ENCODE data around the gene MAP6.

MAP6 gene

GRCh38 chr11:75558939-75559843 is 109.6 kb downstream of the MAP6 start:
- Histone ChIP-seq H3K27me3 (ENCODE audit: control insufficient read depth in 2 of 2, insufficient read depth in 2 of 2, low read length in 2 of 2) (no peaks in the 10 kb centered on the region), H3K27ac (ENCODE audit: low read depth in 2 of 2, low read length in 2 of 2) (peak overlapping the region; percentile 74 to 86), H3K9me3 (ENCODE audit: control insufficient read depth in 2 of 2, low read length in 2 of 2) (no peaks in the 10 kb centered on the region), H3K4me3 (ENCODE audit: low read length in 2 of 2) (peak overlapping the region in 1 of 2 donors; percentile 39), H3K4me1 (ENCODE audit: control insufficient read depth in 2 of 2, insufficient read depth in 2 of 2, low read length in 2 of 2) (peaks cover 37 to 40% of the 10 kb centered on the region in 2 donors), H3K36me3 (ENCODE audit: control insufficient read depth in 2 of 2, insufficient read depth in 2 of 2, low read length in 2 of 2) (no peaks in the 10 kb centered on the region), H3K9ac (ENCODE audit: low read depth in 1 of 2, low read length in 2 of 2) (no peak overlapping the region)

GRCh38 chr11:75557666-75558494 is 111.0 kb downstream of the MAP6 start:
- Histone ChIP-seq H3K27ac (ENCODE audit: low read depth in 2 of 2, low read length in 2 of 2) (peak overlapping the region; percentile 74 to 86), H3K27me3 (ENCODE audit: control insufficient read depth in 2 of 2, insufficient read depth in 2 of 2, low read length in 2 of 2) (no peaks in the 10 kb centered on the region), H3K36me3 (ENCODE audit: control insufficient read depth in 2 of 2, insufficient read depth in 2 of 2, low read length in 2 of 2) (no peaks in the 10 kb centered on the region), H3K4me3 (ENCODE audit: low read length in 2 of 2) (no peak overlapping the region), H3K9ac (ENCODE audit: low read depth in 1 of 2, low read length in 2 of 2) (no peak overlapping the region), H3K9me3 (ENCODE audit: control insufficient read depth in 2 of 2, low read length in 2 of 2) (no peaks in the 10 kb centered on the region), H3K4me1 (ENCODE audit: control insufficient read depth in 2 of 2, insufficient read depth in 2 of 2, low read length in 2 of 2) (peaks cover 34 to 39% of the 10 kb centered on the region in 2 donors)

- Histone ChIP-seq H3K27me3 (ENCODE audit: control insufficient read depth in 2 of 2, insufficient read depth in 2 of 2, low read length in 2 of 2) (no peaks in the 10 kb centered on the region), H3K9me3 (ENCODE audit: control insufficient read depth in 2 of 2, low read length in 2 of 2) (no peaks in the 10 kb centered on the region), H3K36me3 (ENCODE audit: control insufficient read depth in 2 of 2, insufficient read depth in 2 of 2, low read length in 2 of 2) (no peaks in the 10 kb centered on the region), H3K4me1 (ENCODE audit: control insufficient read depth in 2 of 2, insufficient read depth in 2 of 2, low read length in 2 of 2) (peaks cover 26 to 31% of the 10 kb centered on the region in 2 donors), H3K9ac (ENCODE audit: low read depth in 1 of 2, low read length in 2 of 2) (no peak overlapping the region), H3K27ac (ENCODE audit: low read depth in 2 of 2, low read length in 2 of 2) (no peak overlapping the region), H3K4me3 (ENCODE audit: low read length in 2 of 2) (no peak overlapping the region)
Measured at GRCh38 chr11:75556275-75556674, 112.6 kb downstream of the MAP6 start.

GRCh38 chr11:75555079-75555811 is 113.6 kb downstream of the MAP6 start:
- no peak overlapping the region for H3K4me3 ChIP-seq (ENCODE audit: low read length in 2 of 2)

GRCh38 chr11:75554258-75555022 is 114.4 kb downstream of the MAP6 start:
- no peaks in the 10 kb centered on the region for H3K27me3 ChIP-seq (ENCODE audit: control insufficient read depth in 2 of 2, insufficient read depth in 2 of 2, low read length in 2 of 2)
- peak overlapping the region; percentile 69 to 73 for H3K27ac ChIP-seq (ENCODE audit: low read depth in 2 of 2, low read length in 2 of 2)
- peak overlapping the region in 1 of 2 donors; percentile 42 for H3K9ac ChIP-seq (ENCODE audit: low read depth in 1 of 2, low read length in 2 of 2)
- no peaks in the 10 kb centered on the region for H3K36me3 ChIP-seq (ENCODE audit: control insufficient read depth in 2 of 2, insufficient read depth in 2 of 2, low read length in 2 of 2)
- H3K4me3 ChIP-seq (ENCODE audit: low read length in 2 of 2) = no peak overlapping the region
- no peaks in the 10 kb centered on the region for H3K9me3 ChIP-seq (ENCODE audit: control insufficient read depth in 2 of 2, low read length in 2 of 2)
- H3K4me1 ChIP-seq (ENCODE audit: control insufficient read depth in 2 of 2, insufficient read depth in 2 of 2, low read length in 2 of 2) = peaks cover 16 to 24% of the 10 kb centered on the region in 2 donors

More at GRCh38 chr11:75555079-75555811, 113.6 kb downstream of the MAP6 start:
- no peaks in the 10 kb centered on the region for H3K36me3 ChIP-seq (ENCODE audit: control insufficient read depth in 2 of 2, insufficient read depth in 2 of 2, low read length in 2 of 2)
- peaks cover 21 to 28% of the 10 kb centered on the region in 2 donors for H3K4me1 ChIP-seq (ENCODE audit: control insufficient read depth in 2 of 2, insufficient read depth in 2 of 2, low read length in 2 of 2)
- peak overlapping the region in 1 of 2 donors; percentile 42 for H3K9ac ChIP-seq (ENCODE audit: low read depth in 1 of 2, low read length in 2 of 2)
- H3K27ac ChIP-seq (ENCODE audit: low read depth in 2 of 2, low read length in 2 of 2) = peak overlapping the region; percentile 69 to 73
- H3K9me3 ChIP-seq (ENCODE audit: control insufficient read depth in 2 of 2, low read length in 2 of 2) = no peaks in the 10 kb centered on the region
- H3K27me3 ChIP-seq (ENCODE audit: control insufficient read depth in 2 of 2, insufficient read depth in 2 of 2, low read length in 2 of 2) = no peaks in the 10 kb centered on the region

GRCh38 chr11:75553889-75554257 is 115.0 kb downstream of the MAP6 start:
- H3K9ac ChIP-seq (ENCODE audit: low read depth in 1 of 2, low read length in 2 of 2) = peak overlapping the region in 1 of 2 donors; percentile 34
- H3K4me3 ChIP-seq (ENCODE audit: low read length in 2 of 2) = no peak overlapping the region
- H3K9me3 ChIP-seq (ENCODE audit: control insufficient read depth in 2 of 2, low read length in 2 of 2) = no peaks in the 10 kb centered on the region
- no peaks in the 10 kb centered on the region for H3K36me3 ChIP-seq (ENCODE audit: control insufficient read depth in 2 of 2, insufficient read depth in 2 of 2, low read length in 2 of 2)
- H3K27ac ChIP-seq (ENCODE audit: low read depth in 2 of 2, low read length in 2 of 2) = peak overlapping the region; percentile 61 to 65
- no peaks in the 10 kb centered on the region for H3K27me3 ChIP-seq (ENCODE audit: control insufficient read depth in 2 of 2, insufficient read depth in 2 of 2, low read length in 2 of 2)
- H3K4me1 ChIP-seq (ENCODE audit: control insufficient read depth in 2 of 2, insufficient read depth in 2 of 2, low read length in 2 of 2) = peaks cover 11 to 18% of the 10 kb centered on the region in 2 donors

- H3K4me1 ChIP-seq (ENCODE audit: control insufficient read depth in 2 of 2, insufficient read depth in 2 of 2, low read length in 2 of 2) = peaks cover 7 to 11% of the 10 kb centered on the region in 2 donors
- H3K27ac ChIP-seq (ENCODE audit: low read depth in 2 of 2, low read length in 2 of 2) = peak overlapping the region in 1 of 2 donors; percentile 9
- H3K4me3 ChIP-seq (ENCODE audit: low read length in 2 of 2) = no peak overlapping the region
- no peaks in the 10 kb centered on the region for H3K27me3 ChIP-seq (ENCODE audit: control insufficient read depth in 2 of 2, insufficient read depth in 2 of 2, low read length in 2 of 2)
- no peaks in the 10 kb centered on the region for H3K9me3 ChIP-seq (ENCODE audit: control insufficient read depth in 2 of 2, low read length in 2 of 2)
- no peak overlapping the region for H3K9ac ChIP-seq (ENCODE audit: low read depth in 1 of 2, low read length in 2 of 2)
- no peaks in the 10 kb centered on the region for H3K36me3 ChIP-seq (ENCODE audit: control insufficient read depth in 2 of 2, insufficient read depth in 2 of 2, low read length in 2 of 2)
Measured at GRCh38 chr11:75553182-75553581, 115.7 kb downstream of the MAP6 start.

- H3K27me3 ChIP-seq (ENCODE audit: control insufficient read depth in 2 of 2, insufficient read depth in 2 of 2, low read length in 2 of 2) = no peaks in the 10 kb centered on the region
- H3K9ac ChIP-seq (ENCODE audit: low read depth in 1 of 2, low read length in 2 of 2) = no peak overlapping the region
- no peaks in the 10 kb centered on the region for H3K9me3 ChIP-seq (ENCODE audit: control insufficient read depth in 2 of 2, low read length in 2 of 2)
- H3K4me1 ChIP-seq (ENCODE audit: control insufficient read depth in 2 of 2, insufficient read depth in 2 of 2, low read length in 2 of 2) = peaks cover 4 to 5% of the 10 kb centered on the region in 2 donors
- H3K27ac ChIP-seq (ENCODE audit: low read depth in 2 of 2, low read length in 2 of 2) = no peak overlapping the region
- no peak overlapping the region for H3K4me3 ChIP-seq (ENCODE audit: low read length in 2 of 2)
- no peaks in the 10 kb centered on the region for H3K36me3 ChIP-seq (ENCODE audit: control insufficient read depth in 2 of 2, insufficient read depth in 2 of 2, low read length in 2 of 2)
Measured at GRCh38 chr11:75549370-75549958, 119.4 kb downstream of the MAP6 start.

Data from mucosa of rectum (tissue), 2 donors.